ENCODE measurements around the gene SLC18A2.

SLC18A2 gene

DNA sequence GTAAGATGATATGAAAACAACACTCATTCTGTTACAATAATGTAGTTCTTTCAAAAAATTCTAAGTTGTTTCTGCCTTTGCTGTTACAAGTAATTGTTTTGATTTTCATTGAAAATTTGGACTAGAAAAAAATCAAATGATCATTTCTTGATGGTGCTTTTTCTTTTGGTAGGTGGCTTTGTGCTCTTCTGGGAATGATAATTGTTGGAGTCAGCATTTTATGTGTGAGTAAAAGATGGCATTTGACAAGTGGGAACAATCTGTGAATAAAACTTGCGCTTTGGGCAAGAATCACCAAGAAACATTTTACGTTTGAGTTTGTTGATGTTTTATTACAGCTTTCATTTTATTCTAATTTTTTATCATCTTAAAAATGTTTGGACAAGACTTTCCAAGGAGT lies 25.9 kb downstream of the SLC18A2 start:
- no peaks in the 10 kb centered on the region for H3K9me3 ChIP-seq (replicated peaks in 1 of 11)
- TF ChIP-seq Cebpa-rat (IDR thresholded peaks at IDR 0.05): no peak
- H3K27ac ChIP-seq: no peak overlapping the region
- H3K4me2 ChIP-seq: no peak overlapping the region
- no peak overlapping the region for H3K4me3 ChIP-seq
- no peaks in the 10 kb centered on the region for H4K20me1 ChIP-seq
- H3K36me3 ChIP-seq: no peaks in the 10 kb centered on the region
- no peaks in the 10 kb centered on the region for H3K4me1 ChIP-seq
- no peaks in the 10 kb centered on the region for H3K27me3 ChIP-seq
- no peak overlapping the region for H3K9ac ChIP-seq

DNA sequence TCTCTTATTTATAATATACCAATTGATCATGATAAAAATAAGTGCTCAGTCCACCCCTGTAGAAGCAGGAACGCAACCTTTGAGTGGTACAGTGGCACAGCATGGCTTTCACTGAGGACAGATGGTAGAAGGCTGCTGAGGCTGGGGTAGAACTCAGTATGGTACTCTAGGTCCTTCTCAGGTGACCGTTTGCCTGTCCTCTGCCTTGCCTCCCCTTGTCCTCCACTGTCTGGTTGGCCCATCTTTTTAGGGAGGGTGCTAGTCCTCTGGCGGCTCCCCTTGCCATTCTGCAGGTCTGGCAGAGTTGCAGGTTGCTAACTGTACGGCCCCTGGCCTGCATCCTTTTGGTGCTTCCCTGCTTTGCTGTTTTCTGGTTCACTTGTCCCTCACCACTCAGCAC lies 27.3 kb downstream of the SLC18A2 start:
- H3K27ac ChIP-seq: no peak overlapping the region
- no peak overlapping the region for H3K4me2 ChIP-seq
- H3K27me3 ChIP-seq: no peaks in the 10 kb centered on the region

DNA sequence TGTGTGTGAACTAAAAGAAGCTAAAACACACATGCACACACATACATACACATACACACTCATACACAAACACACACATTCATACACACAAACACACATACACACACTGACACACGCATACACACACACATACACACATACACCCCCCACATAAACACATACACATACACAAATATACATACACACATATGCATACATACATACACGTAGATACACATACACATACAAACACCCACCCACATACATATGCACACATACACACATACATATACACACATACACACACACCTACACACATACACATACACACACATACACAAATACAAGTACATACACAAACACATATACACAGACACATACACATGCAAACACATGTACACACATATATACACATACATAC lies 28.0 kb downstream of the SLC18A2 start:
- Histone ChIP-seq H3K27ac (no peak overlapping the region), H3K9me3 (replicated peaks in 1 of 11) (no peaks in the 10 kb centered on the region), H3K4me3 (no peak overlapping the region), H3K36me3 (no peaks in the 10 kb centered on the region), H3K4me1 (no peaks in the 10 kb centered on the region), H3K27me3 (no peaks in the 10 kb centered on the region), H4K20me1 (no peaks in the 10 kb centered on the region), H3K4me2 (no peak overlapping the region), H3K9ac (no peak overlapping the region)
- no peak for TF ChIP-seq Cebpa-rat (IDR thresholded peaks at IDR 0.05)

More for the DNA sequence above, 27.3 kb downstream of the SLC18A2 start:
- no peak overlapping the region for H3K4me3 ChIP-seq
- no peaks in the 10 kb centered on the region for H3K36me3 ChIP-seq
- no peak overlapping the region for H3K9ac ChIP-seq
- no peaks in the 10 kb centered on the region for H4K20me1 ChIP-seq
- TF ChIP-seq Cebpa-rat (IDR thresholded peaks at IDR 0.05): no peak
- H3K4me1 ChIP-seq: no peaks in the 10 kb centered on the region
- no peaks in the 10 kb centered on the region for H3K9me3 ChIP-seq (replicated peaks in 1 of 11)

DNA sequence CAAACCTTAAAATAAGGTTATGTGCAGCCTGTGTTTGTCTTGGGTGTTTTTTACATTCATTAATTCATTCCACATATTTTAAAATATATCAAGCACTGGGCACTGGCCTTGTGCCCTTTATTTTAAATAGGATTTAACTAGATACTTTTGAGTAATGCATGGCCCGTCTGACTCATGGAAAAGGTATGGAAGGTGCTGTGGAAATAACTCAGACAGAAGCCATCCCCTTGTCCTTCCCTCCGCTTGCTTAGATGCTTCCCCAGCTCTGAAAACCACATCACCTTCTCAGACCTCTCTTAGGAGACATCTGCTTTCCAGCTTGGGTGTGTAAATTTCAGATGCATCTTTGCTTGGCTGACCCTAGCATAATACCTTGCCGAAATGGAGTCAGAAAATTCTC lies 30.5 kb downstream of the SLC18A2 start:
- no peaks in the 10 kb centered on the region for H4K20me1 ChIP-seq
- 0 out of 22 replicates have a peak, but pooled peaks cover 0 to under 1% (median 0%) of the 10 kb centered on the region in 11 experiments for H3K36me3 ChIP-seq
- H3K4me1 ChIP-seq: no peaks in the 10 kb centered on the region
- H3K9me3 ChIP-seq (replicated peaks in 1 of 11): no peaks in the 10 kb centered on the region
- H3K4me3 ChIP-seq: no peak overlapping the region
- H3K4me2 ChIP-seq: no peak overlapping the region
- H3K27me3 ChIP-seq: no peaks in the 10 kb centered on the region
- no peak overlapping the region for H3K27ac ChIP-seq
- TF ChIP-seq Cebpa-rat (IDR thresholded peaks at IDR 0.05): no peak
- no peak overlapping the region for H3K9ac ChIP-seq

DNA sequence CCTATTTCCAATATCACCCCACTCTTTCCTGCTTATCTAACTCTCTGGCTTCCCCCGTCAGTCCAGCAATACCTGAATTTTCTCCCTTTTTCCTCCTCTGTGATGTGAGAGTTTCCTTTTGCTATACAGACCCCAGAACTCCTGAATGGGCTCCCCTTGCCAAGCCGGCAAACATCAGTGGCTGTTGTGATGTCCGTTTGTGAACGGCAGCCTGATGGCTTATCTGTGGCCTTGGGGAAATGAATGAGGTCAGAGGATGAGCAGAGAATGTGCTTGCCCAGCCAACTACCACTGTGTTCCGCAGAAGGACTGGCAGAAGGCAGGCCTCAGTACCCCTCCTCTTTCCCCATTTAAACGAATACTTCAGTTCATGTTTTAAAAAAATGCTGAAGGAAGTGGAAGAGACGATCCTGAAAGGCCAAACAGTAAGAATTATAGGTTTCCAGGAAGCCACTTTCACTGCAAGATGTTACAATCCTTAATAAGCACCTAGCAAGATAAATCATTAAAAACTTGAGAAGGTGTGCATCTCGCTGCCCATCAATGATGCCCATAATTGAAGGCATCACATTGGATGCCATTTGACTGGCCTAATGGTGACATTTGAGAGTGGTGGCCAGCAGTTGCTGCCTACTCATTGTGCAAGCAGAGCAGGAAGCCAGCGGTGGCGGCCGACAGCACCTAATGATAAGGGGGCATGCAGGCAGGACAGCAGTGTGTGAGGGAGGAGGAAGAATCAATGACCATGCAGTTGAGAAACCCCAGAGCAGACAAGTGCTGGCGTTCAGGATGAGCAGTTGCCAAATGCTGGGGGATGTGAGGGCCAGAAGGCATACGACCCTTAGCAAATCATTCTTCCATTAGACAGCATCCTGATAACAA lies 31.5 kb downstream of the SLC18A2 start:
- Histone ChIP-seq H4K20me1 (no peaks in the 10 kb centered on the region), H3K36me3 (peaks cover 0 to 7% (median 0%) of the 10 kb centered on the region in 11 experiments; a peak in 3 of 22 replicates), H3K9ac (no peak overlapping the region), H3K4me2 (no peak overlapping the region), H3K9me3 (replicated peaks in 1 of 11) (no peaks in the 10 kb centered on the region), H3K27me3 (no peaks in the 10 kb centered on the region), H3K4me1 (no peaks in the 10 kb centered on the region), H3K27ac (no peak overlapping the region), H3K4me3 (no peak overlapping the region)
- TF ChIP-seq Cebpa-rat (IDR thresholded peaks at IDR 0.05): no peak

DNA sequence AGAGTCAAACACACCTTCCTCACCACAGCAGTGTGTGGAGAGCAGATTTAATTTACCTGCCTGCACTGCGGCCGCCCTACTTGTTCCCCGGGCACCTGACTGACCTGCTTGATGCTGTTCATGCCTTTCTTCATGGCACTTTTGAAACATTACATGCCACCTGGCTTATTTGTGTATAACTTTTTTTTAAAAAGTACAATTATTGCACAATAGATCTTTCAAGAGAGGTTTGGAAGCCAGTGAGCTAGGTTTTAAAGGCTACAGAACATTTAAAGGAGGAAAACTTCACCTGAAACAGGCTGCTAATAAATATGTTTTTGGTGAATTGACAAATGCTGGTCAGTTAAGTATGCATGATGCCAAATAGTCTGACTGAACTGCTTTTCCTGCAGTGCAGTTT lies 33.1 kb downstream of the SLC18A2 start:
- H3K9ac ChIP-seq: no peak overlapping the region
- no peaks in the 10 kb centered on the region for H3K27me3 ChIP-seq
- H4K20me1 ChIP-seq: no peaks in the 10 kb centered on the region
- peaks cover 0 to 11% (median 4%) of the 10 kb centered on the region in 11 experiments; a peak in 4 of 22 replicates for H3K36me3 ChIP-seq
- H3K4me1 ChIP-seq: no peaks in the 10 kb centered on the region
- H3K9me3 ChIP-seq (replicated peaks in 1 of 11): no peaks in the 10 kb centered on the region
- H3K4me2 ChIP-seq: no peak overlapping the region
- no peak overlapping the region for H3K27ac ChIP-seq
- H3K4me3 ChIP-seq: no peak overlapping the region
- peak in 9 of 11 experiments; percentile 16 to 86 (median 55); a peak in 11 of 22 replicates for TF ChIP-seq Cebpa-rat (IDR thresholded peaks at IDR 0.05)

DNA sequence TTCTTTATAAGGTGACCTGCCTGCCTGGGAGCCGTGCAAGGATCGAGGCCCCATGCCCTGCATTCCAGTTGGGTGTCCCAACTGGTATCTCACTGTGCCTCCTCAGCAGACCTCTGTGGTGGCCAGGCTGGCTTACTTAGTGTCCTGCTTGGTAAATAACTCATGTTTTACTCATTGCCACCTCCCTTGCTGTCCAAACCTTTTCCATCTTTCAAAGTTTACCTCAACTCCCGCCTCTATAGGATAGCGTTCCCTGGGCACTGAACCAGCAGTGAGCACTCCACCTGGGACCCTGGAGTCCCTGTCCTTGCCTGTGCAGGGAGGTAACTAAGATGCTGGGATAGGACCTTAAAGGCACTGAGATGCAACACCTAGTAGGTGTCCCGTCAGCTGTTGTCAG lies 33.6 kb downstream of the SLC18A2 start:
- H3K27me3 ChIP-seq: no peaks in the 10 kb centered on the region
- no peak for TF ChIP-seq Cebpa-rat (IDR thresholded peaks at IDR 0.05)
- H3K4me3 ChIP-seq: no peak overlapping the region
- H3K27ac ChIP-seq: no peak overlapping the region
- no peaks in the 10 kb centered on the region for H3K4me1 ChIP-seq
- H3K9me3 ChIP-seq (replicated peaks in 1 of 11): no peaks in the 10 kb centered on the region
- H3K36me3 ChIP-seq: peaks cover 0 to 12% (median 4%) of the 10 kb centered on the region in 11 experiments; a peak in 5 of 22 replicates
- no peak overlapping the region for H3K9ac ChIP-seq
- no peaks in the 10 kb centered on the region for H4K20me1 ChIP-seq
- no peak overlapping the region for H3K4me2 ChIP-seq

DNA sequence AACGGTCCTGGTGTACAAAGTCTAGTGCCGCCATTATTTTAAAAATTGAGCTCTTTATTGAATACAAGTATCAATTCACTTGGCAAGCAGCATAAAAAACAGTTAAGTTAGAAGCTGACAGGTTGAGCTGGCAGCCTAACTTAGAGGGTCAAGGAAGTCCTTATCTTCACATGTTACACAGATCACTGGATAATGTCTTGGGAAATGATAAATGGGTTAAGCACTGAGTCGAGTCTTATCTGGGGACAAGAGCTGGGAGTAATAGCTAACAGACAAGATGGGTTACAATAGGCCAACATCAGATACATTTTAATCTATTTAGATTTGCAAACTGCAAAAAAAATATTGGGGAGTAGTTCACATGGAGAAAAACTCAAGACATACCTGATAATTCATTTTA lies 34.2 kb downstream of the SLC18A2 start:
- Histone ChIP-seq H3K4me3 (no peak overlapping the region), H3K36me3 (peaks cover 0 to 14% (median 5%) of the 10 kb centered on the region in 11 experiments; a peak in 5 of 22 replicates), H4K20me1 (no peaks in the 10 kb centered on the region), H3K4me1 (no peaks in the 10 kb centered on the region), H3K27ac (no peak overlapping the region), H3K9ac (no peak overlapping the region), H3K27me3 (no peaks in the 10 kb centered on the region), H3K9me3 (replicated peaks in 1 of 11) (no peaks in the 10 kb centered on the region), H3K4me2 (no peak overlapping the region)
- TF ChIP-seq Cebpa-rat (IDR thresholded peaks at IDR 0.05): no peak

DNA sequence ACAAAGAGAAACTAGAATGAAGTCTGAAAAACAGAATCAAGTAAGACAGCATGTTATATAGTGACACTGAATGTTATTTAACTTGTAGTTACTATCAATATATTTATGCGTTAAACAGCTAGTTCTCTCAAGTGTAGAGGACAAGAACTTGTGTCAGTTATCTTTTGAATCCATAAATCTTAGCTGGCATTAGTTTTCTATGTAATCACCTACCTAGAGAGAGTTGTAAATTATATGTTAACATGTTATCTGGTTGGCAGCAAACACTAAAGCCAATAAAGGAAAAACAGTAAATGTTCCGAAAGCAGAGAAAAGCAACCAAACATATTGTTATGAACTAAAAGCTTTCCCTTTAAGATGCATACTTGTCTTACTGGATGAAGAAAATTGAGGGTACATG lies 36.8 kb downstream of the SLC18A2 start:
- Histone ChIP-seq H3K9me3 (replicated peaks in 1 of 11) (no peaks in the 10 kb centered on the region), H3K4me1 (no peaks in the 10 kb centered on the region), H3K27ac (no peak overlapping the region), H3K4me3 (no peak overlapping the region), H4K20me1 (no peaks in the 10 kb centered on the region; a peak in 1 of 22 replicates), H3K36me3 (peaks cover 0 to 37% (median 12%) of the 10 kb centered on the region in 11 experiments; a peak in 12 of 22 replicates), H3K9ac (no peak overlapping the region), H3K27me3 (no peaks in the 10 kb centered on the region), H3K4me2 (no peak overlapping the region)
- no peak for TF ChIP-seq Cebpa-rat (IDR thresholded peaks at IDR 0.05)
